Smooth muscle cell (in vitro differentiated cells): ENCODE data around the gene LMX1A. TPM values are rescaled to one million over a fixed set of nuclear protein-coding genes. Genes with fewer than 3 reads are reported as not detected.

Source experiments
- DNase-seq: peaks from one replicate; lab custom pipeline; 2025; ENCODE audit not compliant: unreplicated experiment; lab: John Stamatoyannopoulos, UW
- H2AFZ ChIP-seq: fragments of 200-600 bp; sonication (generic); 2 replicates; pipeline ENCODE4 v1.6.0; 2016; ENCODE audit warnings: antibody characterized with exemption, low read depth, mild to moderate bottlenecking
- H3F3A ChIP-seq: fragments of 200-600 bp; sonication (generic); 2 replicates; pipeline ENCODE4 v1.6.0; 2017; ENCODE audit warnings: antibody characterized with exemption, low read depth
- H3K27ac ChIP-seq: fragments of 200-600 bp; sonication (generic); 2 replicates; pipeline ENCODE4 v1.5.1; 2016; ENCODE audit warnings: low read depth, mild to moderate bottlenecking
- H3K27me3 ChIP-seq: fragments of 200-600 bp; sonication (generic); 2 replicates; pipeline ENCODE4 v1.6.1; 2016; ENCODE audit warnings: low read depth, mild to moderate bottlenecking
- H3K36me3 ChIP-seq: fragments of 200-600 bp; sonication (generic); 2 replicates; pipeline ENCODE4 v1.5.1; 2016; ENCODE audit warnings: low read depth
- H3K4me1 ChIP-seq: fragments of 200-600 bp; sonication (generic); 2 replicates; pipeline ENCODE4 v1.5.1; 2016; ENCODE audit warnings: low read depth
- H3K4me2 ChIP-seq: fragments of 200-600 bp; sonication (generic); 2 replicates; pipeline ENCODE4 v1.6.0; 2016; ENCODE audit warnings: mild to moderate bottlenecking
- H3K4me3 ChIP-seq: fragments of 200-600 bp; sonication (generic); 2 replicates; pipeline ENCODE4 v1.5.1; 2016; ENCODE audit warnings: mild to moderate bottlenecking
- H3K79me2 ChIP-seq: fragments of 200-600 bp; sonication (generic); 2 replicates; pipeline ENCODE4 v1.6.0; 2016; ENCODE audit warnings: low read depth, mild to moderate bottlenecking
- H3K9ac ChIP-seq: fragments of 200-600 bp; sonication (generic); 2 replicates; pipeline ENCODE4 v1.6.0; 2016; ENCODE audit warnings: low read depth
- H3K9me3 ChIP-seq: fragments of 200-600 bp; sonication (generic); replicated peaks from 2 replicates; pipeline ENCODE4 v1.5.1; 2016; ENCODE audit warnings: low read depth
- H4K20me1 ChIP-seq: fragments of 200-600 bp; sonication (generic); 2 replicates; pipeline ENCODE4 v1.6.0; 2016; ENCODE audit warnings: low read depth
- WGBS: methylation state at CpG from one replicate; pipeline ENCODE4 v1.1.7; 2016; ENCODE audit warnings: low lambda C conversion rate; 5-methylcytosine and 5-hydroxymethylcytosine counted together
- polyA plus RNA-seq: library from polyadenylated mRNA; unstranded; fragments of >200 nt; fragmentation: Nextera tagmentation; extraction: Ambion mirVana; gene quantifications from 2 replicates; pipeline ENCODE4 v1.2.1, GENCODE V29; 2016
- total RNA-seq: library from RNA; depleted of rRNA; stranded (reverse); fragments of >200 nt; gene quantifications from 2 replicates; pipeline ENCODE4 v1.2.3, GENCODE V29; 2014
- TF ChIP-seq, protein P1 (sequence below): fragments of 200-600 bp; sonication (generic); IDR thresholded peaks from 2 replicates; pipeline ENCODE4 v1.5.1; 2017; ENCODE audit warnings: borderline replicate concordance, mild to moderate bottlenecking, antibody characterized with exemption; ENCODE audit not compliant: insufficient read depth, poor library complexity, severe bottlenecking

The LMX1A gene
- total and polyA plus RNA-seq, 2 experiments from 2014 or later: not detected

DNA sequence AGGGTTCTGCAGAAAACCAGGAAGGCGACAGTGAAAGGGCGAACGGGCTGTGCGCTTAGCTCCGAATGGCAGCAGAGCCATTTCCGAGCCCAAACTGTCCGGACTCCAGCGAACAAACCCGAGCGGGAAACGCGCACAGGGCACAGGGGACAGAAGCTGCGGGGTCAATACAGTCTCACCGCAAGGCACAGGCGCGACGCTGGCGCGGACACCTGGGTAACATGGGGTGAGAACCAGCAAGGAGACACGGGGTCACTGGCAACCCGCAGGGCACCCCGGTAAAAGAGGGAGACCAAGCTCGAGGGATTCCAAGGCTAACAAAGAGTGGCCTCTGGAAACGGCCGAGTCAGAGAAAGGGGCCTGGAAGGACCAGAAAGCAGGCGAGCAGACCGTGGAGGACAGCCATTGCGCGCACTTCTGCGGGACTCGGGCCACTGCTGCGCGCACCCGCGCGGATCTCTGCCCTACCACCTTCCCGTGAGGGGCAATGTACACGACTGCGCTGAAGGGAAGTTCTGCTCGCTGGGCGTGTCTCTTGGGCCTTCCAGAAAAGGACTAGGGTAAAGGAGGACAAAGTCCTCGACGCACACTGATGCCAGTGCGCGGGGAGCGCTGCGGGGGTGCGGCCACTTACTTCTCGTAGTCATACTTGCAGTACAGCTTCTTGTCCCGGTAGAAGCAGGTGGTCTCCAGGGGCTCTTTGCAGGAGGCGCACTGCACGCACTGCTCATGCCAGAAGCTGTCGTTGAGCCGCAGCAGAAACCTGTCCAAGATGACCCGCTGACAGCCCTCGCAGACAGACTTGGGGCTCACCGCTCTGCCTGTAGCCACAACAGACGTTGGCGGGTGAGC is 3.8 kb downstream of the LMX1A start:
- no peak overlapping the region for H2AFZ ChIP-seq
- H4K20me1 ChIP-seq: no peaks in the 10 kb centered on the region
- H3K36me3 ChIP-seq: no peaks in the 10 kb centered on the region
- H3K27me3 ChIP-seq: peaks cover 100% of the 10 kb centered on the region
- DNase-seq: no peak
- TF ChIP-seq, protein P1, sequence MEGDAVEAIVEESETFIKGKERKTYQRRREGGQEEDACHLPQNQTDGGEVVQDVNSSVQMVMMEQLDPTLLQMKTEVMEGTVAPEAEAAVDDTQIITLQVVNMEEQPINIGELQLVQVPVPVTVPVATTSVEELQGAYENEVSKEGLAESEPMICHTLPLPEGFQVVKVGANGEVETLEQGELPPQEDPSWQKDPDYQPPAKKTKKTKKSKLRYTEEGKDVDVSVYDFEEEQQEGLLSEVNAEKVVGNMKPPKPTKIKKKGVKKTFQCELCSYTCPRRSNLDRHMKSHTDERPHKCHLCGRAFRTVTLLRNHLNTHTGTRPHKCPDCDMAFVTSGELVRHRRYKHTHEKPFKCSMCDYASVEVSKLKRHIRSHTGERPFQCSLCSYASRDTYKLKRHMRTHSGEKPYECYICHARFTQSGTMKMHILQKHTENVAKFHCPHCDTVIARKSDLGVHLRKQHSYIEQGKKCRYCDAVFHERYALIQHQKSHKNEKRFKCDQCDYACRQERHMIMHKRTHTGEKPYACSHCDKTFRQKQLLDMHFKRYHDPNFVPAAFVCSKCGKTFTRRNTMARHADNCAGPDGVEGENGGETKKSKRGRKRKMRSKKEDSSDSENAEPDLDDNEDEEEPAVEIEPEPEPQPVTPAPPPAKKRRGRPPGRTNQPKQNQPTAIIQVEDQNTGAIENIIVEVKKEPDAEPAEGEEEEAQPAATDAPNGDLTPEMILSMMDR: no peak
- H3K4me3 ChIP-seq: no peak overlapping the region
- H3K79me2 ChIP-seq: no peaks in the 10 kb centered on the region
- H3K9ac ChIP-seq: no peak overlapping the region
- peak overlapping the region; percentile 28 for H3K4me2 ChIP-seq
- no peaks in the 10 kb centered on the region for H3K9me3 ChIP-seq
- no peaks in the 10 kb centered on the region for H3F3A ChIP-seq
- H3K4me1 ChIP-seq: peaks cover 79% of the 10 kb centered on the region
- 3% methylated on average over 58 of the region's 59 CpGs for WGBS
- no peak overlapping the region for H3K27ac ChIP-seq

DNA sequence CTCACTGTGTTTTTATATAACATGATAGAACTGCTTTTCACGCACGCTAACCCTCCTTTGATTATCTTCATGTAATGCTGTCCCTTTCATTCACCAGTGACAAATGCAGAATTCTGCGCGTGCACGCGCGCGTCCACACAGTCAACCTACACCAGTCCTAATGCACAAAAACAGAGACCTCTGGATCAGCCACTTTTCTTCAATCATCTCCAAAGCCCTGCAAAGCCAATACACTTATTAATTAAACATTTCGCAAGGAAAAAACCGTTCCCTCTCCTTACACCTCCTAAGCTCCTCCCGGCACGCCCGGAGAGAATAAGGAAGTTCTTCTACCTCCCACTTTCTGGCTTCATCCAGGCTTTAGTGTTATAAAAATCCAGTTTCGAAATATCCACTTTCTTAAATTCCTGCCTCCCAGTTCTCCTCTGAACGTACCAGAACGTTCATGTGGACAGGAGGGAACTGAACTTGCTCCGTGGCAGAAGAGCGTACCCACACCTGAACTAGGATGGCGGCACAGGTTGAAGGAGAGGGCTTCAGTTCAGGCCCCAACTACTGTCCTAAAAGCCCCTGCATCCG is 4.6 kb downstream of the LMX1A start:
- DNase-seq: no peak

DNA sequence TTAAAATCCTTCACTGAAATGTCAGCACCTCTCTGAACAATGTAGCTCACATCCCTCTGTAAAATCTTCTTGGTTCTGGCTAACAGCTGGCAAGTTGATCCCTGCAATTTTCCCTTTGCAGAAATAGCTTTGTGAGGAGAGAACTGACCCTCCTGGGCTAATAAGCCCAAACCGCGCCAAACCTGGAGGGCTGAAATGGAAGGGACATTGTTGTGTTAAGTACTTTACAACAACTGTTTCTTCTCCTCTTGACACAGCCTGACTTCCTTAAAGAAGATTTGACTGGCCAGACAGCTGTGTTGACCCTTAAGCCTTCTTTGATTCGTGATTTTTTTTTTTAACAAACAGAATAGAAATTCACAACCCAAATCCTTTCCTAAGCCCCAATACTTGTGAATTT is 5.7 kb downstream of the LMX1A start:
- peaks cover 100% of the 10 kb centered on the region for H3K27me3 ChIP-seq
- H2AFZ ChIP-seq: no peak overlapping the region
- no peaks in the 10 kb centered on the region for H3K36me3 ChIP-seq
- 2% methylated on average over 3 of the region's 3 CpGs for WGBS
- no peaks in the 10 kb centered on the region for H3K79me2 ChIP-seq
- no peak overlapping the region for H3K27ac ChIP-seq
- no peak overlapping the region for H3K4me2 ChIP-seq
- no peaks in the 10 kb centered on the region for H4K20me1 ChIP-seq
- H3K4me1 ChIP-seq: peaks cover 89% of the 10 kb centered on the region
- H3F3A ChIP-seq: no peaks in the 10 kb centered on the region
- TF ChIP-seq, protein P1: no peak
- DNase-seq: no peak
- no peak overlapping the region for H3K4me3 ChIP-seq
- no peaks in the 10 kb centered on the region for H3K9me3 ChIP-seq
- no peak overlapping the region for H3K9ac ChIP-seq

More for the DNA sequence above, 4.6 kb downstream of the LMX1A start:
- 10% methylated on average over 20 of the region's 20 CpGs for WGBS
- Histone ChIP-seq H3K36me3 (no peaks in the 10 kb centered on the region), H3K27me3 (peaks cover 100% of the 10 kb centered on the region), H4K20me1 (no peaks in the 10 kb centered on the region), H3K9ac (no peak overlapping the region), H3F3A (no peaks in the 10 kb centered on the region), H3K4me2 (no peak overlapping the region), H3K79me2 (no peaks in the 10 kb centered on the region), H3K4me3 (no peak overlapping the region), H3K9me3 (no peaks in the 10 kb centered on the region), H3K27ac (no peak overlapping the region), H3K4me1 (peaks cover 86% of the 10 kb centered on the region), H2AFZ (no peak overlapping the region)
- TF ChIP-seq, protein P1: no peak
